ENCODE data around the gene BRD4. TPM values are rescaled to one million over a fixed set of nuclear protein-coding genes. Genes with fewer than 3 reads are reported as not detected.

Gene BRD4
- total and polyA plus RNA-seq, 2 of the 13 experiments (the other 11 are each of a cell fraction or from before 2014, with no cell fraction given): 10.5 to 11.4 TPM

DNA sequence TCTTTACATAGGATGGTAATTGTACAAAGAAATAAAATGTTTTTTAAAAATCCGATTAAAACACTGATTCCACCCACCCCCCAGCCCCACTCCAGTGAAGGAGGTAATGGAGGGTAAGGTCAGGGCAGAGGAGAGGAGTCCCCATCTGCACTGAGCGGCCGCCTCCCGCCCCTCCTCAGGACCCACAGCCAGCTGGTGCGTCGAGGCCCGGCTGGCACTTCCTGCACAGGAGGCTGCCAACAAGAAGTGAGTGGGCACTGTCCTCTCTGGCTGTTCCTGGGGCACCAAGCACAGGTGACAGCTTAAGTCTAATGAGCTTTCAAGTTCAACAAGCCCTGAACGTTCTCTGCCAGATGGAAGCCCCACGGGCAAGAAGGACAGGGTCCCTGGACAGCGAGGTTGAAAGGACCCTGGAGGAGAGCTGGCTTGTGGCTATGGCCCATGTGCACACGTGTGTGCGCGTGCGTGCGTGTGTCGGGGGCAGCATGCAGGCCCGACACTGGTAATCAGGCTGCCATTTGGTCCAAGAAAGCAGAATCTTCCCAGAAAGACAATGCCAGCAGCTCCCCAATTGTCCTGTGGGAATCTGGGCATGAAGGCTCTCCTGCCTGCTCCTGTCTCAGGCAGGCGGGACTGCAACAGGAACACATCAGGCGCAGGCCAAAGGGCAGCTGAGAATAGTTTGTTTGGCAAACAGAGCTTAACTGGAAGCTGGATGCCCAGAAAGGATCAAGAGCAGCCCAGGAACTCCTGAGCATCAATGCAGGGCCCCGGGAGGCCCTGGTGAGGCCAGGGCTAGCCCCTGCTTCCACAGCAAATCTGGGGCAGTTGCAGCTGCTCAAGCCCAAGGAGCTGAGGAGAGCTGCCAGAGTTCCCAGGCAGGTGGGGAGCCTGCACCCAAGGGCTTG lies 85.0 kb downstream of the BRD4 start (continued):
- TF ChIP-seq SALL1 (CRISPR knock-in tag; IDR thresholded peaks at IDR 0.05): peak; percentile 47; the same call in 1 of the 2 replicates

DNA sequence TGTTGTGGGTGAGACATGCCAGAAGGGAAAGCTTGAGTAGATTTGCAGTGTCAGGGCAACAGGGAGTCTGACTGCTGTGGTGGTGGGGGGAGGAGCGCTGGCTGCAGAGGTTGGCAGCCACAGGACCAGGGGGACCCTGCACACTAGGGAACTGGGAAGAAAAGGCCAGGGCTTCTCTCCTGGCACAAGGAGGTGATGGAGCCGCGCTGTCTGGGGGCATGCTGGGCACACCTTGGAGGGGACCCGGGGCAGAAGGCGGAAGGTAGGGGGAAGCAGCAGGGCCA lies 86.2 kb downstream of the BRD4 start:
- whole genome bisulfite sequencing (ENCODE audit: low lambda C conversion rate): 97% methylated on average over 5 of the region's 5 CpGs
- BruUV-seq (replicated peaks): no TSS peak
- Histone ChIP-seq H3K4me3 (replicated peaks in 1 of 3; ENCODE audit: insufficient read depth in 1 of 3, low read depth in 2 of 3, low read length in 3 of 3) (no peak overlapping the region), H3K36me3 (replicated peaks in 1 of 2; ENCODE audit: control insufficient read depth in 1 of 2, insufficient read depth in 2 of 2, low read length in 2 of 2) (peaks cover 41 to 82% of the 10 kb centered on the region in 2 experiments), H3K9ac (ENCODE audit: insufficient read depth, low read depth, low read length) (no peak overlapping the region), H4K20me1 (ENCODE audit: insufficient read depth, low read length) (peaks cover 35% of the 10 kb centered on the region; the same call in 1 of the 2 replicates), H3K4me2 (ENCODE audit: low read depth, low read length) (no peak overlapping the region), H3K4me1 (ENCODE audit: insufficient read depth, low read length) (peaks cover 40% of the 10 kb centered on the region), H3K9me3 (ENCODE audit: low read length) (no peaks in the 10 kb centered on the region), H3K27ac (ENCODE audit: extremely low read length, insufficient read depth, low read length) (no peak overlapping the region), H2AFZ (ENCODE audit: low read length) (no peak overlapping the region), H3K27me3 (ENCODE audit: control insufficient read depth in 1 of 2, insufficient read depth in 2 of 2, low read length in 2 of 2) (no peaks in the 10 kb centered on the region), H3K79me2 (ENCODE audit: insufficient read depth, low read length) (no peaks in the 10 kb centered on the region)
- intact Hi-C loops (cut with micrococcal nuclease; ENCODE audit: unreplicated experiment): loop anchor here (5.0 kb wide), 1 partner anchor 69 kb away; no protein-coding TSS in a partner anchor
- DNase-seq (ENCODE audit: low spot score) (no peak), ATAC-seq (no peak), FAIRE-seq (no peak)
- TF ChIP-seq AGO2 (optimal IDR thresholded peaks at IDR 0.05; ENCODE audit: low read depth, low read length) (peak; percentile 24), RBM22 (optimal IDR thresholded peaks at IDR 0.05; ENCODE audit: low read length) (peak; percentile 16), SAP130 (CRISPR knock-in tag; IDR thresholded peaks at IDR 0.05; ENCODE audit: low read depth) (no peak)
- ChIA-PET CTCF (ENCODE audit: low intra/inter-chr PET ratio, low total read pairs) (no interaction called here), POLR2A (no interaction called here)
- in situ Hi-C loops (cut with HindIII; ENCODE audit: extremely low pct_ligation_motif_present, low pct_unique_long_range_greater_than_20kb): no loop called here
